Right ventricle myocardium inferior (tissue), 1 donor: Measurements from ENCODE around the gene PDGFB. TPM values are rescaled to one million over a fixed set of nuclear protein-coding genes. Genes with fewer than 3 reads are reported as not detected.

ENCODE experiments used
- ATAC-seq: fragments of 200-7000 bp; cut with Tn5 transposase; one replicate; pipeline ENCODE4 v1.9.1; 2020; ENCODE audit warnings: mild to moderate bottlenecking, moderate library complexity
- DNase-seq: peaks from one replicate; pipeline ENCODE4 v3.0.0; 2021; ENCODE audit errors: missing footprints
- intact Hi-C: fragments of 100-400 bp; cut with DNase I; formaldehyde crosslinking; loops from one replicate; pipeline ENCODE4 v1.11.0; 2022
- total RNA-seq: library from RNA; stranded (reverse); fragmentation: NEBNext Ultra II Directional; extraction: Animal tissue kit (Norgen Biotek cat#: 25700); gene quantifications from one replicate; pipeline ENCODE4 v1.2.1, GENCODE V29; 2021
- donor health status: DM: no; HTN: yes; CAD: no; lungs with severe emphysema.

PDGFB gene
- total RNA-seq, 1 donor from 2014 or later, result 19.7 TPM

DNA sequence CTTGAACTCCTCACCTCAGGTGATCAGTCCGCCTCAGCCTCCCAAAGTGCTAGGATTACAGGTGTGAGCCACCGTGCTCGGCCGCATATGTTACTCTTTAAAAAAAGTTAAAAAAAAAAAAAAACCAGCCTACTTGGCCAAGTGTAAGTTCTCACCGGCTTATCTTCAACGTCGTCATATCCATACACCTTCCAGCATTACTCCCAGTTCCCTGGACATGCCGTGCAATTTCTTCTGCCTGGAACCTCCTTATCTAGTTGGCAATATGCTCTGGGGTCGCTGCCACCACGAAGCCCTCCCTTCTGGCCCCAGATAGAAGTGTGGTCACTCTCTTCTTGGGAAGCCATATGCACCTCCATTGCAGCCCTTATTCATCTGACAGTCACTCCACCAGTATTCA lies 56.0 kb downstream of the PDGFB start:
- DNase-seq (no peak), ATAC-seq (no peak)
- intact Hi-C loops, result no loop called here

DNA sequence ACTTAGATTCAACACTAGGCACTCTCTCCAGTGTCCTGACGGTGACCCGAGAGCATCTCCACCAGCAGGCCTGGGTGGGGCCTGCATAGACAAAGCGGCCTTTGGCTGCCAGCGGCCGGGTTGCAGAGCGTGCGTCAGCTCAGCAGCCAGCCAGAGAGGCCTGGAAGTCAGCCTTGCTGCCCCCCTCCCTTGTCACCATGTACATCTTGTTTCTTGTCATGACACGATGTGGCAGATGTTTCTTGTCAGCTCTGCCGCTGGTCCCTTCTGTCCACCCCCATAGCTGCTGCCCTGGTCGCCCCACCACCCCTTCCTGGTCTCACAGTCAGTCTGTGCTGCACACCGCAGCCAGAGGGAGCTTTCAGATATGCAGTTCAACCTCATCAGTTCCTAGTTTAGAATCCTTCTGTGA lies 59.2 kb downstream of the PDGFB start:
- intact Hi-C loops, result no loop called here
- ATAC-seq (peak; percentile 93), DNase-seq (peak; percentile 89)

DNA sequence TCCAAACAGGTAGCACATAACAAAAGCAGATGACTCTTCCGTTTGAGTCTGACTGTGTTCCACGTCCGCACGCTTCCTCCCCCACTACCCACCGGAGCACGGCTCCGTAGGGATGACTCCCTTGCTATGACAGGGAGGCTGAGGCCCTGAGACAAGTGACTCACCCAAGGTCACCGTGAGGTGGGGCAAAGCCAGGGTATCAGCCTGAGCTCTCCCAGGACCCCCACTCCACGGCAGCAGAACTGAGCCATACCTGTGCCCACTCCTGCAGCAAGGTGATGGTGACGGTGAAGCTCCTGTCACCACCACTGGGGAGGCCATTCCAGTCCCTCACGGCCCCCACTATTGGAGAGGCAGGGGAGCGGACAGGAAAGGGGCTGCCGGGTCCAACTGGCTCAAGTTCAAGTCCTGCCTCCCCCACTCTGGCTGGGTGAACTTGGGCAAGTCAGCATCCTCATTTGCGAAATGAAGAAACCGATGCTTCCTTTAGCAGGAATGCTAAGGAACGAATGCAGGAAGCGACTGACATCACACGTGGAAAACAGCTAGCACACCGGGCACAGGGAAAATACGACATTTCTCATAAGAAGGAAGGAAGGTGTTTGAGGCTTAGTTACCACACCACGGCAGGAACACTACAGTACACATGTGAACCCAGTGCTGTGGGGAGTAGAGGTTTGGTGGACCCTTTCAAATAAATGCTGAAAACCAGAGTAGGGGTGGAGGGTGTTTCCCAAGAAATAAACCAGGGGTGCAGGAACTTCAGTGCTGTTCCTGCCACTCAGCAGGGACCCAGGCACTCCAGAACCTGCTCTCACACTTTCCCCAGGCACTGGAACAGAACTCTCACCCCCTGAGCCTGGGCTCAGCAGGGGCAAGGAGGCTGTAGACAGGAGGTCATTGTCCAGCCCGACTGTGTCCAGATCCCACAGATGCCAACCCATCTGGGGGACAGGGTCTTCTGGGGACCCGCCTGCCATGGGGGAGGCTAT lies 59.9 kb downstream of the PDGFB start:
- DNase-seq (no peak), ATAC-seq (peak; percentile 5)
- intact Hi-C loops, result no loop called here

DNA sequence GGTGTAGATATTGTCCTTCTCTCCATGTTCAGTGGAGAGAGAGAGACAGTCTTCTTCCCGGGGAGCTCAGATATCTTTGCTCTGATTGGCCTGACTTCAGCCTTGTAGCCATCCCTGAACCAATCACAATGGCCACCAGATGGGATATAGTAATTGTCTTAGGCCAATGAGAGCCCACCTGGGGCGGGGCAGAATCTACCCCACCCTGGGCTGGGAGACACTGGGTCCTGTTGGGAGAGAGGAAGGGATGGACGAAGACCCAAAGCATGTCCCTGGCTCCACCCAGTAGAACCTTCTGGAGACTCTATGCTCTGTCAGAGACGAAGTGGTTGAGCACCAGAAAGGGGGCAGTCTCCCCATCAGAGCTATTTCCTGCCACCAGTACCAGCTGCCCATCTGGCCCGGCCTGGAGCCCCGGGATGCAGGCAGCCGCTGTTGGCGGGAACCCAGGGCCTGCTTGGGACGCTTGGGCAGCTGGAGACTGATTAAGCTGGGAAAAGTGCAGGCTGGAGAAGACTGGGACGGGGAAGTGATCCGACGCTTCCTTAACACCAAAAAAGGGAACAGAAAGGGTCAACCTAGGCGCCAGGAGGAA lies 60.7 kb downstream of the PDGFB start:
- ATAC-seq (peak; percentile 9), DNase-seq (no peak)
- intact Hi-C loops, result no loop called here

DNA sequence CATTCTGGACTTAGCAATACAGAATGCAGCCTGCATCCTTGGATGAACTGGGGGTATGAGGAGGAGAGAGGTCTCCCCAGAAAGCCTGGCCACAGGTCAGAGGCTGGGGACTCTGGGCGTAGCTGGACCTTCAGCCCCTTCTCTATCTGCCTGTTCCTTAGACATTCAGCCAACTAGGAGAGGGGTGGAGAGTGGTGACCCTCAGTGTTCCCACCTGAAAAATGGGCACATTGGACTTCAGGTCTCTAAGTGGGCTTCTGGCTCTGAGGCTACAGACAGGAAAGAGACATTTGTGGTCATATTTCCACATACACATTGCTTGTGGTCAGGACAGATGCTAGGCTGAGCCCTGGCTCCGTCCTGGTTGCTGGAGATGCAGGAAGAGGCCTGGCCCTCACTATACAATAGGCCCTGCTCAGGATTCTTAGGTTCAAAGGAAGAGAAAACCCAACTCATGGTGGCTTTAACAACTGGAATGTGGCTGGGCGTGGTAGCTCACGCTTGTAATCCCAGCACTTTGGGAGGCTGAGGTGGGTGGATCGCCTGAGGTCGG lies 62.2 kb downstream of the PDGFB start:
- no peak for DNase-seq
- intact Hi-C loops, result no loop called here
- no peak for ATAC-seq

DNA sequence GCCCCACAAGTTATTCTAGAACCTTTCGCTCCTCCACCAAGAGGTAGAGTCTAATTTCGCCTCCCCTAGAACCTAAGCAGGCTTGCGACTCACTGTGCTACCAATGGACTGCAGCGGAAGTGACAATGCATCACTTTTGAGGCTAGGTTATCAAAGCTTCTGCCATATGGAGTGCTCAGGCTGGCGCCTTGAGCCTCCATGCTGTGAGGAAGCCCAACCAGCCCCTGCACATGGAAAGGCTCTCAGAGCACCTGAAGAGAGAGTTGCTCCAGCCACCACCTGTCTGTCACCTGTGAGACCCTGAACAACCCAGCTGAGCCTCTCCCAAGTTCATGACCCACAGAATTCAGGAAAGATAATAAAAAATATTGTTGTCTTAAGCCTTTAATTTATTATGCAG lies 63.0 kb downstream of the PDGFB start:
- ATAC-seq (no peak), DNase-seq (no peak)
- intact Hi-C loops, result no loop called here

DNA sequence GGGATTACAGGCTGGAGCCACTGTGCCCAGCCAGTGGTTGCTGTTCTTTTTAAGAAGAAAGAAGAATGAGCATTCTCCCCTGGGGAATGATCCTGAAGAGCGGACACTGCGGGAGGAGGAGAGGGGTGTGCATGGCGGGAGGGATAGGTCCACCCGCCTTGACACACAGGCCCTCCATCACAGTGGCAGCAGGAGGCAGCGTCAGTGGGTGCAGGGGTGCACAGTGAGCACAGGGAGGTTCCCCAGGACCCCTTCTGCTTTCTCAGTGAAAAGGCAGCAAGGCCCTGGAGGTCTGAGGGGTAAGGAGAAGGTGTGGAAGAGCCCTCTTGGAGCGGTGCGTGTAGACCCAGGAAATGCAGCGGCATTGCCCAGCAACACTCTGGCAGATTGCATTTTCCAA lies 63.4 kb downstream of the PDGFB start:
- ATAC-seq, result no peak

DNA sequence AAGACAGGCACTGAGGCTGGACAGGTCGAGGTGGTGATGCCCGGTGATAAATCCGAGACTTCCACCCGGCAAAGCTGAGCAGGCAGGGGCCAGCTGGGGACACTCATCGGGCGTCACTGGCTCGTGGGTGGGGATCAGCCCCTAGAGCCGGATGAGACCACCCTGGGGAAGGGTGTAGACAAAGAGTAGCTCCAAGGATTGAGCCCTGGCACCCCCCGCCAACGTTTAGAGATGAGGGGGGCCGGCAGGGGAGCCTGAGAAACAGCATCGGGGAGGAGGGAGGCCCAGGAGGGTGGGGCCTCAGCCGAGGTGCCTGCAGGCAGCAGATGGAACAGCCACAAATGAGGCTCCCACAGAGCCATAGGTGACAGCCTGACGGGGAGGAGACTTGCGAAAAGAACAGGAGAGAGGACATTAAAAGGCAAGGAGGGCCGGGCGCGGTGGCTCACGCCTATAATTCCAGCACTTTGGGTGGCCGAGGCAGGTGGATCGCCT lies 64.9 kb downstream of the PDGFB start:
- DNase-seq (no peak), ATAC-seq (no peak)
- intact Hi-C loops, result loop anchor here (10.0 kb wide), 1 partner anchor 345 kb away; the partner anchor contains the start of gene ATF4

More for the DNA sequence above, 63.4 kb downstream of the PDGFB start:
- intact Hi-C loops, result no loop called here
- DNase-seq, result no peak

DNA sequence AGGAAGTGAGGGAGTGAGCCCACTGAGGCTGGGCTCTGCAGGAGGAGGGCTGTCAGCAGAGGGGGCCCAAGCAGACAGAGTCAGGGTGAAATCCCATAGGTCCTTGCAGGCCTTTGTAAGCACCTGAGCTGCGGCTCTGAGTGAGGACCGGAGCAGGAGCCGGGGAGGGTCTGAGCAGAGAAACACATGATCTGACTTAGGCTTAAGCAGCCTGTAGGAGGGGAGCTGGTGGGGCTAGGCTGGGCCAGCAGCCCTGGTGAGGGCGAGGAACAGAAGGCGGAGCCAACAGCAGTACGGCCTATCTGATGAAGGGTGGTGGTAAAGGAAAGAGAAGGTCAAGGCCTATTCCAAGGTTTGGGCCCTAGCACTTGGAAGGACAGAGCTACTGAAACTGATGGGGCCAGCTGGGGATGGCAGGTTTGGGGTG lies 65.4 kb downstream of the PDGFB start:
- intact Hi-C loops, result loop anchor here (10.0 kb wide), 1 partner anchor 345 kb away; the partner anchor contains the start of gene ATF4
- ATAC-seq (no peak), DNase-seq (no peak)

DNA sequence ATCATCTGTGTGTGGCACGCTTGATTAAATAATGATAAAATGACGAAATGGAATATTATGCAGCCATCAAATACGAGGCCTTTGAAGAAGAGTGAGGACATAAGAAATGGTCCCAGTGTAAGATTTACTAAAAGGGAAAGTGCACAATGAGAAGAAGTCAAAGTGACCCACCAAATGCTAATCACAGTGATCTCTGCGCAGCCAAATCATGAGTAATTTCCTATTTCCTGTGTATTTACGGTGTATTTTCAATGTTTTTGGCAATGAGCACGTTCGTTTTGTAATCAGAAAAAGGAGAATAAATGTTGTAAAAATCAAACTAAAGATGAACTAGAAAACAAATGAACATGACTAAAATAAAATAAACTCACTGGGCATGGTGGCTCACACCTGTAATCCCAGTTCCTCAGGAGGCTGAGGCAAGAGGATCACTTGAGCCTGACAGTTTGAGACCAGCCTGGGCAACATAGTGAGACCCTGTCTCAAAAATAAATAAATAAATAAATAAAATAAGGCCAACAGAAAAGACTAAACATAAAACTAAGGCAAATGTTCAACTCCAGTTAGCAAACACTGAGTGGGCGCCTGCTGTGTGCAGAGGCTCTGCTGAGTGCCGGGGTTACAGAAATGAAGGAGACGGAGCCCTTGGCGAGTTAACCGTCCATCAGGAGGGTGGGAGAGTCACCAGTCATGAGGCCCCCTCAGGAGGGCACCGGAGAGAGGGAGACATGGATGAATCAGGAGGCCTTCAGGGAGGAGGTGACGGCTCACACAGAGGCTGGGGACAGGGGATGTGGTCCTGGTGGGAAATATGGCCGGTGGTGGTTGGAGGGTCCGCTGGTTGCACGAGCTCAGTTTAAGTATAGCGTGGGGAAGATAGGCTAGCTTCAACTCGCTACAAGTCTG lies 66.3 kb downstream of the PDGFB start:
- no peak for ATAC-seq
- no peak for DNase-seq
- intact Hi-C loops, result loop anchor here (10.0 kb wide), 1 partner anchor 346 kb away; the partner anchor contains the start of gene ATF4

DNA sequence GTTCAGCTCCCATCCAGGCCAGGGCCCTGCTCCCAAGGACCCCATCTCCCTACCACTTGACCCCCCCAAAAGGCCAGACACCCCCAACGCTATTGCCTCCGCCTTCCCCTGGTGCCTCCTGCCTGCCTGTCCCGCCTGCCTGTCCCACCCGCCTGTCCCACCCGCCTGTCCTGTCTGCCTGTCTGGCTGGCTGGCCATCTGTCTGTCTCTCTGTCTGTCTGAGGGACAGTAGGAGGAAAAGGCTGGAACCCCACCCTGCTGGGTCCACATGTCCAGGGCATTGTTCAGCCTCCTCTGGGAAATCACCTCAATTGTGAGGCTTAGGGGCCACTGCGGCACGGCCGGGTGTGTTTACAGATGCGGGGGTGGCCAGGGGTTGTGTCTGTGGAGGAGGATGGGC lies 67.0 kb downstream of the PDGFB start:
- no peak for ATAC-seq
- DNase-seq, result no peak
- intact Hi-C loops, result loop anchor here (10.0 kb wide), 1 partner anchor 347 kb away; the partner anchor contains the start of gene ATF4

DNA sequence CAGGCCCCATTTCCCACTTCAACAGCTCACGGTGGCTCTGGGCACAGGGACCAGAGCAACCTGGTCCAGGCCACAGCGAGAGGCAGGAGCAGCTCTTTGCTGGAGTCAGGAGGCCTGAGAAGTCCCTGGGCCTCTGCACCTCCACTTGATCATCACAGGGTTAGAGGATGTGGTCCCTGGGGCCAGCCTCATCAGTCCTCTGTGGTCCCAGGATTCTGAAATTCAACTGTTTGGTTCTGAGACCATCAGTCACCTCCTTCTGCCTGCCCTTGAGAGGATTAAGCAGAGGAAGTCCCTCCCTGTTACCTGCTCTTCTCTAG lies 67.4 kb downstream of the PDGFB start:
- ATAC-seq (no peak), DNase-seq (no peak)
- intact Hi-C loops, result loop anchor here (10.0 kb wide), 1 partner anchor 347 kb away; the partner anchor contains the start of gene ATF4

DNA sequence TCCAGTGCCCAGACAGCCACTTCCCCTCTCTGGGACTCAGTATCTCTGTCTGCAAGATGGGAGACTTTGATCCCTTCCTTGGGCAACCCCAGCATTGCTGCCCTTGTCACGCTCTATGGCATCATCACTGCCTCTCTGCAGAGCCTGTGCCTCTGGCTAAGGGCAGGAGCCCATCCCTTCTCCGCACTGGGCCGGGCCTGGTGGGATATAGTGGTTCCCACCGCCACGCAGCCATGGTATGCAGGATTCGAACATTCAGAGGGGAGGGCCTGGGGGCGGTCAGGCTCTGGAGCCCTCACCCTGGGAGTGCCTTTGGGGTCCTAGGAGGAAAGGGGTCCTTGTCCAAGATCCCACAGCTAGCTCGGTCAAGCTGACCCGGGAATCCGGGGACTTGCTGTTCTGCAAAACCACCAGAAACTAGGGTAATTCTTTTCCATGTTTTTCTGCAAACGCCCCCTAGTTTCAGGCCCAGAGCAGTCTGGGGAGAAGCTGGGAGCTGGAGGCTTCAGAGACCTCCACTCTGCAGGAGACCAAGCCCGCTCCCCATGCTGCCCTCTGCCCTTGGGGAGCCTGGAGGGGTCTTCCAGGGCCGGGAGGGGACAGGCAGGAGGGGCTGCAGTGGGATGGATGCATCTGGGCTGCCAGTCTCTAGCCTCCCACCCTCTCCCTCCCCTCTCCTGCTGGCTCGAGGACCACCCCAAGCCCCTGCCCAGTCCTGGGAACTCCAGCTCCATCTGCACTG lies 67.9 kb downstream of the PDGFB start:
- DNase-seq, result no peak
- ATAC-seq, result no peak
- intact Hi-C loops, result loop anchor here (10.0 kb wide), 1 partner anchor 348 kb away; the partner anchor contains the start of gene ATF4

DNA sequence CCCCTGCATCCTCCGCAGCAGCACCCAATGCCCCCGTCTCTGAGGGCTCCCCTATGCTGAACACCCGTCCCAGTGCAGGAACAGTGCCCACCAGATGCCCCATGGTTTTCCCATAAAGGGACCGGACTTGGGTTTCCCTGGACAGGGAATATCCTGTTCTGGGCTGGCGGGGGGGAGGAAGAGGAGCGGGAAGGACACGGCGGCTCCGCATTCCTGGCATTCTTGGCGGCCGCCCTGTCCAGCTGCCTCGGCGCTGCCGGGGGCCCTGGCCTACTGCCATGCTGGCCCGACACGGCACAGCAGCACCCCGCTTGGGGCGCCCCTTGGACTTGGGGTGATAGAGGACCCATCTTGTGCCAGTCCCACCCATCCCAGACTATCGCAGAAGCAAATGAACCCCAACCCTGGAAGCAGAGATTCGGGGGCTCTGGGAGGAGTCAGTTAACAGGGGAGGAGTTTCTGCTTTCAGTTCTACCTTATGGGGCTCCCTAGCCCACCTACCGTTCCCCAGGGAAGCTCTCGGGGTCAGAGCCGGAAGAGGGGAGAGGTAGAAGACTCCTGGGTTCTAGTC lies 68.6 kb downstream of the PDGFB start:
- intact Hi-C loops, result loop anchor here (10.0 kb wide), 1 partner anchor 349 kb away; the partner anchor contains the start of gene ATF4
- ATAC-seq (peak; percentile 78), DNase-seq (no peak)

DNA sequence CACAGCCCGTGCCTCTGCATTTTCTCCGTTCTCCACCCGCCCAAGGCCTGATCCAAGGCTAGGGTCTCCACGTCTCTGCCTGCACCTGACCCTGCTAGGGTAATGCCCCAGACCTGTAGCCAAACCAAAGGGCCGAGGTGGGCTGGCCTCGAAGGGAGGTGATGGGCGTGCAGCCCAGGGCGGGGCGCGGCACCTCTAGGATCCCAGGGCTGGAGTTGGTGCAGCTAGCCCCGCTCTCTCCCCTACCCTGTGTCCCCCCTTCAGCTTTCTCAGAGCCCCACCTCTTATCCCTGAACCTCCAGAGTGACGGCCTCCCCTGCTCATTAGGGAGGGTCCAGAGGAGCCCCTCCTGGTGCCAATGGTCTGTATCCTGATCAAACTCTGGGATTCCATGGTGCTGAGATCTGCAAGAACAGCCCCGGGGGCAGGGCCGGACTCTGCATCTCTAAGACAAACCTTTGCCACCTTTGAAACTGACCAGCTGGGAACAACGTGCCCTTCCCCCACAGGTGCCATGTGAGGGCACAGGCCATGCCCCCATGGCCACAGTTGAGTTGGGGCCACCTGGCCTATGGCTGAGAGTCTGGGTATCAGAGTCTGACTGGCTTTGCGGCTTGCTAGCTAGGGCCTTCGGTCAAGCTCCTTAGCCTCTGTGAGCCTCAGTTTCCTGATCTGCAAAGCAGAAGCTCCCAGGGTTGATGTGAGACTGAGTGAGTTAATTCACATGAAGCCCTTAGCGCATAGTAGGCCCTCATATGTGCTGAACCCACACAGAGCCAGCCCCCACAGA lies 69.2 kb downstream of the PDGFB start:
- no peak for ATAC-seq
- intact Hi-C loops, result loop anchor here (2.0 to 10.0 kb wide), 2 partner anchors 59 to 349 kb away; partner anchors contain the start of gene ATF4
- no peak for DNase-seq
